PFSK-1 (cell line): Measurements from ENCODE around the gene ERBB4.

Source experiments
- POLR2AphosphoS5 ChIP-seq: IDR thresholded peaks from 2 replicates; pipeline ENCODE4 v1.6.1; 2012; ENCODE audit warnings: low read depth, mild to moderate bottlenecking, control low read depth, low read length, moderate library complexity
- SIN3A ChIP-seq: IDR thresholded peaks from 2 replicates; pipeline ENCODE4 v1.6.1; 2012; ENCODE audit warnings: mild to moderate bottlenecking, low read length, moderate library complexity, borderline replicate concordance; ENCODE audit not compliant: insufficient read depth

DNA sequence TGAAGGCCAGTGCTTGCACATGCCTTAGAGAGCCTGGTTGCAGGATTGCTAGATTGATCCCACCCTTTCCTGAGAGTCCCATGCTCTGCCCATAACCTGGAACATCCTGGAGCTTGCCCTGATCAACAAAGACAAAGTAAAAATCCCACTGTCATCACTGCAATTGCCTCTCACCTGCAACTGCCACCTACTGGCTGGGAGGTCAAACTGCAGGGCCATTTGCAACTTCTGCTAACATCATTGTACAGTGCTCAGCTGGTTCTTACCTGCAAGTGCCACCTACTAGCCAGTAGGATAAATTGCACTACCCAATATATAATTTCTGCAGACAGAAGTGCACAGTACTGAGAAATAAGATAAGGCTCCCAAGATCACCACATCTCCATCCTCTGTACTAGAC, 1034.7 kb downstream of the ERBB4 start:
- TF ChIP-seq POLR2AphosphoS5 (no peak), SIN3A (no peak)
